Astrocyte (in vitro differentiated cells and primary cell): ENCODE results near the gene SNX24. TPM values are rescaled to one million over a fixed set of nuclear protein-coding genes. Genes with fewer than 3 reads are reported as not detected.
A peak's percentile ranks its signal among the peaks of the same experiment; 100 is the strongest.

ENCODE experiments used
- DNase-seq: peaks from one replicate; pipeline ENCODE4 v3.0.0-alpha.2; 2010; ENCODE audit warnings: low read depth
- FAIRE-seq: peaks from 2 replicates; lab custom pipeline; 2011; peaks lifted over from hg19 to GRCh38; lab: Jason Lieb, UNC
- H2AFZ ChIP-seq: 2 replicates; pipeline ENCODE4 v1.6.0; 2012; ENCODE audit warnings: low read depth, low read length, inconsistent platforms
- H3K27ac ChIP-seq: 2 replicates; pipeline ENCODE4 v1.5.1; 2011; ENCODE audit warnings: low read depth, low read length, inconsistent platforms
- H3K27me3 ChIP-seq: 2 replicates; pipeline ENCODE4 v1.6.0; 2011; ENCODE audit warnings: low read length, inconsistent platforms; ENCODE audit not compliant: insufficient read depth
- H3K36me3 ChIP-seq: 2 replicates; pipeline ENCODE4 v1.5.1; 2011; ENCODE audit warnings: low read length, inconsistent platforms; ENCODE audit not compliant: insufficient read depth
- H3K4me1 ChIP-seq: 2 replicates; pipeline ENCODE4 v1.5.1; 2011; ENCODE audit warnings: low read length, inconsistent platforms; ENCODE audit not compliant: insufficient read depth
- H3K4me2 ChIP-seq: 2 replicates; pipeline ENCODE4 v1.6.0; 2012; ENCODE audit warnings: low read length, inconsistent platforms
- H3K4me3 ChIP-seq: 2 replicates; pipeline ENCODE4 v1.5.1; 2011; ENCODE audit warnings: low read depth, mild to moderate bottlenecking, low read length, inconsistent platforms; ENCODE audit not compliant: insufficient read depth
- H3K79me2 ChIP-seq: 2 replicates; pipeline ENCODE4 v1.6.0; 2012; ENCODE audit warnings: mild to moderate bottlenecking, low read length, inconsistent platforms; ENCODE audit not compliant: insufficient read depth
- H3K9ac ChIP-seq: 2 replicates; pipeline ENCODE4 v1.6.0; 2012; ENCODE audit warnings: mild to moderate bottlenecking, low read length, inconsistent platforms
- H3K9me3 ChIP-seq: 2 replicates; pipeline ENCODE4 v1.5.1; 2012; ENCODE audit warnings: low read depth, mild to moderate bottlenecking, low read length, inconsistent platforms; ENCODE audit not compliant: insufficient read depth
- H4K20me1 ChIP-seq: 2 replicates; pipeline ENCODE4 v1.6.0; 2012; ENCODE audit warnings: low read length, inconsistent platforms; ENCODE audit not compliant: insufficient read depth
- H3K27ac Mint-ChIP-seq: one replicate; pipeline ENCODE4 v1.8.0; 2021; ENCODE audit warnings: mild to moderate bottlenecking, mixed read lengths; ENCODE audit not compliant: unreplicated experiment
- H3K27me3 Mint-ChIP-seq: one replicate; pipeline ENCODE4 v1.8.0; 2021; ENCODE audit warnings: low read depth, mixed read lengths; ENCODE audit not compliant: unreplicated experiment
- H3K36me3 Mint-ChIP-seq: one replicate; pipeline ENCODE4 v1.8.0; 2021; ENCODE audit warnings: low read depth, mixed read lengths; ENCODE audit not compliant: unreplicated experiment
- H3K4me1 Mint-ChIP-seq: one replicate; pipeline ENCODE4 v1.8.0; 2021; ENCODE audit warnings: low read depth, mixed read lengths; ENCODE audit not compliant: unreplicated experiment
- H3K4me3 Mint-ChIP-seq: one replicate; pipeline ENCODE4 v1.8.0; 2021; ENCODE audit warnings: mild to moderate bottlenecking, moderate library complexity, mixed read lengths; ENCODE audit not compliant: unreplicated experiment
- H3K9me3 Mint-ChIP-seq: one replicate; pipeline ENCODE4 v1.8.0; 2021; ENCODE audit warnings: mild to moderate bottlenecking, mixed read lengths; ENCODE audit not compliant: unreplicated experiment
- EZH2 ChIP-seq: IDR thresholded peaks from 2 replicates; pipeline ENCODE4 v1.6.1; 2012; ENCODE audit warnings: mild to moderate bottlenecking, low read length, inconsistent platforms; ENCODE audit not compliant: insufficient read depth
- total RNA-seq: library from RNA; stranded (reverse); gene quantifications from 2 replicates; pipeline ENCODE4 v1.2.1, GENCODE V29; 2021
- TF ChIP-seq, protein P1 (sequence below): IDR thresholded peaks from 2 replicates; pipeline ENCODE4 v1.5.1; 2011; ENCODE audit warnings: low read depth, mild to moderate bottlenecking, inconsistent platforms, low read length, moderate library complexity; ENCODE audit not compliant: insufficient read depth

Gene SNX24
- total RNA-seq, 1 donor from 2014 or later: 44.6 TPM

DNA sequence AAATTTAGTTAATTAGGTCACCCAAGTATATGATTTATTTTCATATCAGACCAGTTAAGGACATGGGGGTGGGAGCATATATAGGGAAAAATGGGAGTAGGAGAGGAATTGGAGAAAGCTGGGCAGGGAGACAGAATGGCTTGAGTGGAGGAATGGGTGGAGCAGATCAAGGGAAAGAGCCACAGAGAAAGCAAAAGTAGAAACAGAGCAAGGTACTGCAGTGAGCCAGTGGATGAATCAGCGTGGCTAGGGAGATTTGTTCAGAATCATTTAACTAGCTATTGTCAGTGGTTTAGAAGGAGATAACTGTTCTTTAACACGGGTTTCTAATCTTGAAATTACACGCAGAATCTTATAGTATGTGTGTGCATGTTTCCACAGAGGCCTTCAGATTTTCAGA is 37.4 kb downstream of the SNX24 start:
- H3K4me3 ChIP-seq: no peak overlapping the region
- no peak overlapping the region for H3K4me3 Mint-ChIP-seq
- H3K4me2 ChIP-seq: no peak overlapping the region
- H3K4me1 ChIP-seq: no peaks in the 10 kb centered on the region
- no peaks in the 10 kb centered on the region for H3K9me3 Mint-ChIP-seq
- H2AFZ ChIP-seq: no peak overlapping the region
- H3K27me3 Mint-ChIP-seq: no peaks in the 10 kb centered on the region
- no peaks in the 10 kb centered on the region for H3K27me3 ChIP-seq
- no peaks in the 10 kb centered on the region for H3K9me3 ChIP-seq
- no peaks in the 10 kb centered on the region for H3K36me3 ChIP-seq
- TF ChIP-seq, protein P1, sequence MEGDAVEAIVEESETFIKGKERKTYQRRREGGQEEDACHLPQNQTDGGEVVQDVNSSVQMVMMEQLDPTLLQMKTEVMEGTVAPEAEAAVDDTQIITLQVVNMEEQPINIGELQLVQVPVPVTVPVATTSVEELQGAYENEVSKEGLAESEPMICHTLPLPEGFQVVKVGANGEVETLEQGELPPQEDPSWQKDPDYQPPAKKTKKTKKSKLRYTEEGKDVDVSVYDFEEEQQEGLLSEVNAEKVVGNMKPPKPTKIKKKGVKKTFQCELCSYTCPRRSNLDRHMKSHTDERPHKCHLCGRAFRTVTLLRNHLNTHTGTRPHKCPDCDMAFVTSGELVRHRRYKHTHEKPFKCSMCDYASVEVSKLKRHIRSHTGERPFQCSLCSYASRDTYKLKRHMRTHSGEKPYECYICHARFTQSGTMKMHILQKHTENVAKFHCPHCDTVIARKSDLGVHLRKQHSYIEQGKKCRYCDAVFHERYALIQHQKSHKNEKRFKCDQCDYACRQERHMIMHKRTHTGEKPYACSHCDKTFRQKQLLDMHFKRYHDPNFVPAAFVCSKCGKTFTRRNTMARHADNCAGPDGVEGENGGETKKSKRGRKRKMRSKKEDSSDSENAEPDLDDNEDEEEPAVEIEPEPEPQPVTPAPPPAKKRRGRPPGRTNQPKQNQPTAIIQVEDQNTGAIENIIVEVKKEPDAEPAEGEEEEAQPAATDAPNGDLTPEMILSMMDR: no peak
- TF ChIP-seq EZH2: no peak
- H4K20me1 ChIP-seq: peaks cover 49% of the 10 kb centered on the region
- no peak overlapping the region for H3K27ac ChIP-seq
- DNase-seq: peak; percentile 57
- no peak for FAIRE-seq
- peak overlapping the region; percentile 72 for H3K27ac Mint-ChIP-seq
- no peak overlapping the region for H3K9ac ChIP-seq
- peaks cover 8% of the 10 kb centered on the region for H3K36me3 Mint-ChIP-seq
- peaks cover 19% of the 10 kb centered on the region for H3K4me1 Mint-ChIP-seq
- peaks cover 6% of the 10 kb centered on the region for H3K79me2 ChIP-seq

DNA sequence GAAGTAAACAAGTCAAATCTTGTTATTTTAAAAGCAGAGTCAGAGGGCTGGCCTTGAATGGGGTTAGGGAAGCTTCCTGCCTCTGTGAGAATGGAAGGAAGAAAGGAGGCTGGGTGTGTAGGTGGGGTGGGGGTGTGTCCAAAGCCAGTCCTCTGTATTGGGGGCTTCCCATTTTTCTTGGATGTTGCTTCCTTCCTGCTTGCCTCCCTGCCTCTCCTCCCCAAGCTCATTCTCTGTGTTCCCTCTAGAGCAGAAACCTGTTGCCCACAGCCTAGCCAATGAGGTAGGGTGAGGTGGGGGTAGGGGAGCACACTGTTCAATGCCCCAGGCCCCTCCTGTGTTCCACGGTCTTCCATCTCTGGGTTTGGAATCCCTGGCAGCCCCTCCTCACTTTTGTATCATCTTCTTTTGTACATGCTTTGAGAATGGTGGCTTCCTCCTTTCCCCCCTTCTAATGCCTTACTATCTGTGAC is 39.7 kb downstream of the SNX24 start:
- Mint-ChIP-seq H3K27ac (no peak overlapping the region), H3K27me3 (no peaks in the 10 kb centered on the region), H3K4me3 (no peak overlapping the region), H3K36me3 (peaks cover 2% of the 10 kb centered on the region), H3K9me3 (no peaks in the 10 kb centered on the region), H3K4me1 (peaks cover 19% of the 10 kb centered on the region)
- peaks cover 6% of the 10 kb centered on the region for H3K79me2 ChIP-seq
- no peaks in the 10 kb centered on the region for H3K4me1 ChIP-seq
- no peaks in the 10 kb centered on the region for H3K27me3 ChIP-seq
- TF ChIP-seq, protein P1: no peak
- TF ChIP-seq EZH2: no peak
- no peak overlapping the region for H2AFZ ChIP-seq
- peaks cover 37% of the 10 kb centered on the region for H4K20me1 ChIP-seq
- FAIRE-seq (no peak), DNase-seq (no peak)
- H3K36me3 ChIP-seq: no peaks in the 10 kb centered on the region
- no peak overlapping the region for H3K4me3 ChIP-seq
- H3K9ac ChIP-seq: no peak overlapping the region
- no peaks in the 10 kb centered on the region for H3K9me3 ChIP-seq
- no peak overlapping the region for H3K27ac ChIP-seq
- H3K4me2 ChIP-seq: no peak overlapping the region

DNA sequence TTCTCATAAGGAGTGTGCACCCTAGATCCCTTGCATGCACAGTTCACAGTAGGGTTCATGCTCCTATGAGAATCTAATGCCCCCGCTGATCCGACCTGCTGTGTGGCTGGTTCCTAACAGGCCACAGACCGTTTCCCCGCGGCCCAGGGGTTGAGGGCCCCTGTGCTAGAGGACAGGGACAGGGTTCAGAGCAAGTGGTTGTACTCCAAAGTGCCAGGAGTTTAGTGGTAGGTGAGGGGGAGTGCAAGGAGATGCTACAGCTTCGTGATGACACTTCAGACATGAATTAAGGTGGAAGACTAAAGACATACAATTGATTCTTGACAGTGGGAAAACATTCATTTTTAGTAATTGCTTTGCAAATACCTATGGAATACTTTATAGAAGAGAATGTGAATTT is 40.5 kb downstream of the SNX24 start:
- H3K4me1 ChIP-seq: no peaks in the 10 kb centered on the region
- FAIRE-seq (no peak), DNase-seq (no peak)
- H3K4me3 ChIP-seq: no peak overlapping the region
- no peaks in the 10 kb centered on the region for H3K27me3 Mint-ChIP-seq
- H3K27me3 ChIP-seq: no peaks in the 10 kb centered on the region
- peaks cover 6% of the 10 kb centered on the region for H3K79me2 ChIP-seq
- H3K9me3 ChIP-seq: no peaks in the 10 kb centered on the region
- no peak overlapping the region for H3K27ac ChIP-seq
- H2AFZ ChIP-seq: no peak overlapping the region
- peaks cover 29% of the 10 kb centered on the region for H4K20me1 ChIP-seq
- TF ChIP-seq EZH2: no peak
- TF ChIP-seq, protein P1: no peak
- H3K27ac Mint-ChIP-seq: peak overlapping the region; percentile 50
- no peaks in the 10 kb centered on the region for H3K36me3 ChIP-seq
- peaks cover 14% of the 10 kb centered on the region for H3K4me1 Mint-ChIP-seq
- H3K9ac ChIP-seq: no peak overlapping the region
- H3K4me3 Mint-ChIP-seq: no peak overlapping the region
- H3K9me3 Mint-ChIP-seq: no peaks in the 10 kb centered on the region
- no peak overlapping the region for H3K4me2 ChIP-seq
- H3K36me3 Mint-ChIP-seq: peaks cover 2% of the 10 kb centered on the region
